HG03064 (cell line): ENCODE results near the gene NFKBIL1.
A peak's percentile ranks its signal among the peaks of the same experiment; 100 is the strongest.

Experiments used
- ATAC-seq: cut with Tn5 transposase; IDR thresholded peaks from one replicate; pipeline ENCODE4 v1.9.1; 2021; ENCODE audit warnings: low read depth; ENCODE audit not compliant: unreplicated experiment

The NFKBIL1 gene

GRCh38 chr6:31558631-31559500 lies 11.5 kb downstream of the NFKBIL1 start:
- ATAC-seq: no peak

- ATAC-seq: peak; percentile 14
These were observed 12.2 kb downstream of the NFKBIL1 start for GRCh38 chr6:31559606-31559957.

GRCh38 chr6:31559958-31560696 lies 12.7 kb downstream of the NFKBIL1 start:
- peak; percentile 51 for ATAC-seq

GRCh38 chr6:31560697-31561058 lies 13.3 kb downstream of the NFKBIL1 start:
- no peak for ATAC-seq

GRCh38 chr6:31567531-31568370 lies 20.3 kb downstream of the NFKBIL1 start:
- no peak for ATAC-seq

GRCh38 chr6:31568537-31568961 lies 21.1 kb downstream of the NFKBIL1 start:
- peak; percentile 49 for ATAC-seq

- no peak for ATAC-seq
These were observed 22.6 kb downstream of the NFKBIL1 start for GRCh38 chr6:31569861-31570536.

GRCh38 chr6:31572041-31572911 lies 24.9 kb downstream of the NFKBIL1 start, which contains the start of gene LTA:
LTA (plus strand) TSS chr6:31572289; CDS start chr6:31572743, 454 bp downstream.
- peak; percentile 37 for ATAC-seq

- ATAC-seq: no peak
These were observed 26.1 kb downstream of the NFKBIL1 start for GRCh38 chr6:31573239-31574105.

- no peak for ATAC-seq
These were observed 27.0 kb downstream of the NFKBIL1 start for GRCh38 chr6:31574106-31575061.

- no peak for ATAC-seq
These were observed 28.0 kb downstream of the NFKBIL1 start, which contains the start of gene TNF for GRCh38 chr6:31575335-31575901. TNF (plus strand) TSS chr6:31575565; CDS start chr6:31575742, 177 bp downstream.

- no peak for ATAC-seq
These were observed 28.7 kb downstream of the NFKBIL1 start for GRCh38 chr6:31575952-31576685.

- ATAC-seq: no peak
These were observed 29.6 kb downstream of the NFKBIL1 start for GRCh38 chr6:31576897-31577578.

GRCh38 chr6:31577579-31577966 lies 30.2 kb downstream of the NFKBIL1 start:
- ATAC-seq: no peak
